IPS-18c (cell line): ENCODE data around the gene PALD1.

Source experiments
- H3K4me3 ChIP-seq: 2 replicates; pipeline ENCODE4 v1.7.0; 2013; ENCODE audit warnings: low read depth, mild to moderate bottlenecking, low read length, moderate library complexity; ENCODE audit not compliant: insufficient read depth
- H3K9me3 ChIP-seq: one replicate; pipeline ENCODE4 v1.6.1; 2013; ENCODE audit warnings: mild to moderate bottlenecking, low read length, moderate library complexity; ENCODE audit not compliant: control insufficient read depth, insufficient read depth

Gene PALD1

DNA sequence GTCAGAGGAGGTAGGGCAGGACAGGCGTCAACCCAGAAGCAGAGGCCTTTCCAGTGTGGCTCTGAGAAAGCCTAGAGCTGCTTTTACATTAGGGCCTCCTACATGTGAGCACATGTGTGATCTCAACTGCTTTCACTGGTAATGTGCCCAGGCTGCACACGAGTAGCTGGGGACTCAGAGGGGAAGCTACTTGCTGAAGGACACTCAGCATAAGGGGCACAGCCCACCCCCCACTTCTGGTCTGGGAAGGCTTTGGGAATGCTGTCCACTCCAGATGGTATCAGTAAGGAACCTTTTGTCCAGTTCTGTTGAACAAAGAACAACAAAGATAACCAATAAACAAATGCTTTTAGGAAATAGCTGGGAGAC is 105.1 kb downstream of the PALD1 start:
- Histone ChIP-seq H3K4me3 (no peak overlapping the region), H3K9me3 (no peaks in the 10 kb centered on the region)

DNA sequence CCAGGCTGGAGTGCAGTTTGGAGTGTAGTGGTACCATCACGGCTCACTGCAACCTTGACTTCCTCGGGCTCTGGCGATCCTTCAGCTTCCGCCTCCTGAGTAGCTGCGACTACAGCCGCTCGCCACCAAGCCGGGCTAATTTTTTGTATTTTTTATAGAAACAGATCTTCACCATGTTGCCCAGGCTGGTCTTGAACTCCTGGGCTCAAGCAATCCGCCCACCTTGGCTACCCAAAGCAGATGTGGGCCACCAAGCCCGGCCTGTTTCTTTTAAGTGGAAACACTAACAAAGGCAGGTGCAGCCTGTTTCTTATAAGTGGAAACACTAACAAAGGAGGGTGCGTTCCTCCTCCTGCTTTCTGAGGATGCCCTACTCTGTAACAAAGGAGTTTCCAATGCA is 105.8 kb downstream of the PALD1 start:
- Histone ChIP-seq H3K9me3 (no peaks in the 10 kb centered on the region), H3K4me3 (no peak overlapping the region)

DNA sequence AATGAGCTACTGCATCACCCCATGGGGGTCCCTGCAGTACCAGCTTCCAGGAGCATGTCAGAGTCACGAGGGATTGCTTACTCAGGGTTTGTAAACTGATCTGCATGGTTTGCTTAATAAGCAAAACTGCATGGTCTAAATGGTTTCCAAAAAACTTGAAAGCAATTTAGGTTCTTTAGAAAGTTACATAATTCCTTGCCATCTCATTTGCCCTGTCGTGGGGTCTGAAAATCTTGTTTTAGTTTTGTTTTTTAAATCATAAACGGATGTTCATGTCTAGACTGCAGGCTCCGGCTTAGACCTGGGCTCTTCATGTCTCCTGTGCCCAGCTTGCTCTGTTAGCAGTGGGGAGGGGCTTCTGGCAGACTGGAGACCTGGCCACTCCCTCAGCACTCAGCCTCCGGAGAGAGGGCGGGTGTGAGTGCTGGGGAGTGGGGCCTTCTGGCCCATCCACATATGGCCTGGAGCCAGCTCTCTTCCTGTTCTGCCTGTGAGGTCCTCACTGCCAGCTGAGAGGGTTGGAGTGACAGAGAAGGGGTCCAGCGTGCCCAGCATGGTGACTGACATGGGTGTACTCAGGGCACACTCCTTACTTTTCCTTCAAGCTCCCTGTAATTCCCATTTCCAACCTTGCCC is 106.5 kb downstream of the PALD1 start:
- H3K4me3 ChIP-seq: no peak overlapping the region

DNA sequence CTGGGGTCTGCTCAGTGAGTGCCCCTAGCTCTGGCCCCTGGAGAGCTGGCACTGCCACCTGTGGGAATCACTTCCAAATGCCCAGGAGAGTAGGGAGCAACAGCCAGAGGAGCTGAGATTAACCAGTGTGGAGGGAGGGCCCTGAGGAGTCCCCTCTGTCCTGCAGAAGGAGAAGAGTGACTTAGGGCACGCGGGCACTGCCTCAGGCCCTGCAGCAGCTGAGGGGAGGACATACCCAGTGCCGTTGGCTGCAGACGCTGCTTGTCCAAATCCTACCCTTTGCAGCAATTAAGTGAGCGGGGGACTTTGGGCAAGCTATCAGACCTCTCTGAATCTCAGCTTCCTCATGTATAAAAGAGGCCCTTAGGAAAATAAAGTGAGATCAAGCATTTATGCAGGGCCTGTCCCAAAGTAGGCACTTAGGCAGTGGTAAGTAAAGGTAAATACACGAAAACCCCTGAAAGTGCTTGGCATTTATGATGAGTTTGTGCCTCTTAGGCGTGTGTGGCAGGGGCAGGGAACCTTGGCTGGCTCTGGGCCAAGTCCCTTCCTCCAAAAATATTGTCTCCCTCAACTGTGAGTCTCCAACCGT is 107.1 kb downstream of the PALD1 start:
- H3K9me3 ChIP-seq: no peaks in the 10 kb centered on the region
- no peak overlapping the region for H3K4me3 ChIP-seq

More for the DNA sequence above, 106.5 kb downstream of the PALD1 start:
- H3K9me3 ChIP-seq: no peaks in the 10 kb centered on the region

DNA sequence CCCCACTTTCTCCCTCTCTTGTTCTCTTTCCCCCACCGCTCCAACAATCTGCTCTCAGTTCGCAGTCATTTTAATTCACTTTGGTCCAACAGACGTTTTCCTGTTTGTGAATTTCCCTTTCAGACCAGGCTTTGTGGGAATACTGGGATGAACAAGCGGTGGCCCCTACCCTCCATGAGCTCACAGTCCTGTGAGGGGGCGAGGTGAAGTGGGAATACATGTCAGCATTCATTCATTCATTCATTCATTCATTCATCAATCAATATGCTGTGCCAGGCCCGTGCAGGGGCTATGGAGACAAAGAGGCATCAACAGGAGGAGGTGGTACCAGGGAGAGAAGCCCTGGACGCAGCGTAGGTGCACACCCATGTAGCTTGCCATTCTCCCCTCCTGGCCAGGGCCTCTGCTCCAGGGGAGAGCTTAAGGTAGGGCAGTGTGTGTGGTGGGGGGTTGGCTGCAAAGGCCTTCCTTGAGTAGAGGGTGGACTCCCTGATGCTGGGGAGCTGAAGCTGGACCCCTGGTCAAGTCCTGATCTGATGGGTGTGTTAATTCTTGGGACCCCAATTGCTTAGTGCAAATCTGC is 107.9 kb downstream of the PALD1 start:
- Histone ChIP-seq H3K9me3 (no peaks in the 10 kb centered on the region), H3K4me3 (no peak overlapping the region)

DNA sequence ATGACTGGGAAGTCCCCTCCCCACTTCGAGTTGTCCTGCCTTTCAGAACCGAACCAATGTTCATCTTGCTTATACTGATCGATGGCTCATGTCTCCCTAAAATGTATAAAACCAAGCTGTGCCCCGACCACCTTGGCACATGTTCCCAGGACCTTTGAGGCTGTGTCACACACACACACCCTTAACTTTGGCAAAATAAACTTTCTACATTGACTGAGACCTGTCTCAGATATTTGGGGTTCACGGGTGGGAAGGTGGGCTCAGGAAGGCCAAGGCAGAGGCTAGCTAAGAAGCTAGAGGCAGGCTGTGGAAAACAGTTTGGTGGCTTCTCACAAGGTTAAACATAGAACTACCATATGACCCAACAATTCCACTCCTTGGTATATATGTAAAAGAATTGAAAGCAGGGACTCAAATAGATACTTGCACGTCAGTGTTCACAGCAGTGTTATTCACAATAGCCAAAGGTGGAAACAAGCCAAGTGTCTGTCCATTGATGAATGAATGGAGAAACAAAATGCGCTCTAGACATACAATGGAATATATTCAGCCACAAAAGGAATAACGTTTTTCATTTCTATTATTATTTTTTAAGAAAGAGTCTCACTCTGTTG is 108.6 kb downstream of the PALD1 start:
- Histone ChIP-seq H3K9me3 (no peaks in the 10 kb centered on the region), H3K4me3 (no peak overlapping the region)

DNA sequence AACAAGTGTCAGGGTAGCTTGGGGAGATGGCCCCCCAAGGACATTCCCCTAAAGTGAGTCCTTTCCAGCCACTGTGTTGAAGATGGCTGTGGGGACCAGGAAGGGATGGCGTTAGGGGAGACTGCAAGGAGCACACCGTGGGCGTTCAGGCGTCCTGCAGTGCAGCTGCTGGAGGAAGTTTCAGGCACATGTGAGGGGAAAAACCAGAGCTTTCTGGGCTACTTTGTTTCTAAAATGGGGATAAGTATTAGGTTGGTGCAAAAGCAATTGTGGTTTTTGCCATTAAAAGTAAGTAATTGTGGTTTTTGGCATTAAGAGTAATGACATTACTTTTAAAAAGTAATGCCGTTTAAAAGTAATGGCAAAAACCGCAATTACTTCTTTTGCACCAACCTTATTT is 109.7 kb downstream of the PALD1 start:
- H3K9me3 ChIP-seq: no peaks in the 10 kb centered on the region

DNA sequence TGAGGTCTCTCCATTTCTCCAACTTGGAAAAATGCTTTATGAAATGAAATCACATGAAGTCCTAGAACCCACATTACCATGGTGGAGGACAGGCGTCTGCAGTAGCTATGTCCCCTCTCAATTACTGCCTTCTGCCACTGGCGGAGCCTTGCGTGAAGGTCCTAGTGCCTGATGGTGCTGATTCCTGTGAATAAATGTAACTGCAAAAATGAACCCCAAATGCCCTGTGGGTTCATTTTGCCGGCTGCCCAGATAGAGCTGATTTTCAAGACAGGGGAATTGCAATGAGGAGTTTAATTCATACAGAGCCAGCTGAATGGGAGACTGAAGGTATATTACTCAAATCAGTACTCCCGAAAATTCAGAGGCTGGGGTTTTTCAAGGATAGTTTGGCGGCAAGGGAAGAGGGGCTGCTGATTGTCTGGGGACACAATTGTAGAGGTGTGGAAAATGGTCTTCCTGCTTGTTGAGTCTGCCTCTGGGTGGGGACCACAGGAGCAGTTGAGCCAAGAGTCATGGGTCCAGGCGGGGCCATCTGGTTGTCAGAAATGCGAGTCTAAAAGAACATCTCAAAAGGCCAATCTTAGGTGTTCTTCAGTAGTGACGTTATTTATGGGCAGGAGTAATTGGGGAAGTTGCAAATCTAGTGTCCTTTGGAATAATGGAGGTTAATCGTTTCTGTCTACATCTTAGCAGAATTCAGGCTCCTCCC is 110.4 kb downstream of the PALD1 start:
- Histone ChIP-seq H3K9me3 (no peaks in the 10 kb centered on the region), H3K4me3 (no peak overlapping the region)

More for the DNA sequence above, 109.7 kb downstream of the PALD1 start:
- H3K4me3 ChIP-seq: no peak overlapping the region

DNA sequence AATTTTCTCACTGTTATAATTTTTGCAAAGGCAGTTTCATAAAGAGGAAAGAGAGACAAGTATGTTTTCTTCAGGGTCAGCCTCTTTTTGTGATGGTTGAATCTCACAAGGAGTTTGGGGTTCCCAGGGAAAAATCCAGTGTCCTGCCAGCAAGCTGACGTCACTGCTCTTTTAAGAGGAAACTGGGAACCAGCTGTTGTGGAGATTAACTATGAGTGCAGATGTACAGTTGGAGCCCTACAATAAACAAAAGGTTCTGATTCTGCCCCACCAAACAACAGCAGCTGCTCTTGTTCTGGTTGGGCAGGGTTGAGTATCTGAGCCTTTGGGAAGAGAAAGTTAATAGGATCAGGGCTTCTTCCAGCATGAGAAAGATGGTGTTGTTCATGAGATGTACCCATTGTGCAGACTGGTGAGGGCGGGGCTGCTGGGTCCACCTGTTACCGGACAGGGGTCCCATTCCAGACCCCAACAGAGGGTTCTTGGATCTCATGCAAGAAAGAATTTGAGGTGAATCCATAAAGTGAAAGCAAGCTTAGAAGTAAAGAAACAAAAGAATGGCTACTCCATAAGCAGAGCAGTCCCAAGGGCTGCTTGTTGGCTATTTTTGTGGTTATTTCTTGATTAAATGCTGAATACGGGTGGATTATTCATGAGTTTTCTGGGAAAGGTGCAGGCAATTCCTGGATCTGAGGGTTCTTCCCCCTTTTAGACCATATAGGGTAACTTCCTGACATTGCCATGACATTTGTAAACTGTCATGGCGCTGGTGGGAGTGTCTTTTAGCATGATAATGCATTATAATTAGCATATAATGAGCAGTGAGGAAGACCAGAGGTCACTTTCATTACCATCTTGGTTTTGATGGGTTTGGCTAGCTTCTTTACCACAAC is 111.4 kb downstream of the PALD1 start:
- H3K4me3 ChIP-seq: no peak overlapping the region

DNA sequence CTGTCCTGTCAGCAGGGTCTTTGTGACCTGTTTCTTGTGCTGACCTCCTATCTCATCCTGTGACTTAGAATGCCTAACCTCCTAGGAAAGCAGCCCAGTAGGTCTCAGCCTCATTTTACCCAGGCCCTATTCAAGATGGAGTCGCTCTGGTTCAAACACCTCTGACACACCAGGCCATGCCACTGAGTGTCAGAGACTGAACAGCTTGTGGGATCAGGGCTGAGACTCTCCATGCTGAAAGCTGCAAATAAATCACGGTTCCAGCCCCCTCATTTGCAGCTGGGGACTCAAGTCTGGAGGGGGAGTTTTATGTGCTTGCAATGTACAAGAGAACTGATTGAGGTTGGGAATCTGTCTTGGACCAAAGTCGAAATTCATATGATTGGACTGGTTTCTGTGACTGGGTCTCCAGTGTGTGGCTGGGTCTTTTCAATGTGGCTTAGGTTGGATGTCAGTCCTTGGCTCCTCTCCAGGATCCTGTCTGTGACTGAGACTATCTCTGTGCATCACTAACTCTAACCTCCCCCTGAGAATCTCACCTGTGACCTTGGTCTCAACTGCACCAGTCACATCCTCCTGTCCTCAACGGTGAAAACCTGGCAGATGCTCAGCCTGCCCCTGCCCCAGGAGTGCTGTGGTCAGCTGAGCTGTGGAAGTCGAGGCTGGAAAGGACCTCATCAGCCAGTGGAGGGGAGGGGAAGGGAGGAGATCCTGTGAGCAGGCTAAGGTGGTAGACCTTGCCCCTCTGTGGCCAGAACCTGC is 112.3 kb downstream of the PALD1 start:
- Histone ChIP-seq H3K4me3 (no peak overlapping the region), H3K9me3 (no peaks in the 10 kb centered on the region)

More for the DNA sequence above, 111.4 kb downstream of the PALD1 start:
- no peaks in the 10 kb centered on the region for H3K9me3 ChIP-seq

DNA sequence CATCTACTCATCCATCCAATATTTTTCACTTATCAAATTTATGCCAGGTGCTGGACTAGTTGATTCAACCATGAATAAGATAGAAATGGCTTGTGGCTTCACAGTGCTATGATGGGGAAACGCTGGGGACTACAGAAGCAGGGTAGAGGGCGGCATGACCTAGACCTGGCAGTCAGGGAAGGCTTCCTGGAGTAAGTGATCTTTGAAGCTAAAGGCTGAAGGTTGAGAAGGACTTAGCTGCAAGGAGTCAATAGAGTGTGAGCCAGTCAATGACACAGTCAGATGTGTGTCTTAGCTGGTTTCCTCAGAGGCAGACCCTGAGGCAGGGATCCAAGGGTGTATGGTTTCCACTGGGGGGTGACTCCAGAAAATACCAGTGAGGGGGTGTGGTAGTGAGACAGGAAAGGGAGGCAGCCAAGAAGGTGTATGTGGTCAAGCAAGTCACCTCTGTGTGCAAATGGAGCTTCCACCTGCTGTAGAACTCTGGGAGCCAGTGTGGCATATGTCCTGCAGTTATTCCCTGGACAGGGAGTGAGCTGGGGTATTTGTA is 113.7 kb downstream of the PALD1 start:
- no peak overlapping the region for H3K4me3 ChIP-seq
- no peaks in the 10 kb centered on the region for H3K9me3 ChIP-seq

DNA sequence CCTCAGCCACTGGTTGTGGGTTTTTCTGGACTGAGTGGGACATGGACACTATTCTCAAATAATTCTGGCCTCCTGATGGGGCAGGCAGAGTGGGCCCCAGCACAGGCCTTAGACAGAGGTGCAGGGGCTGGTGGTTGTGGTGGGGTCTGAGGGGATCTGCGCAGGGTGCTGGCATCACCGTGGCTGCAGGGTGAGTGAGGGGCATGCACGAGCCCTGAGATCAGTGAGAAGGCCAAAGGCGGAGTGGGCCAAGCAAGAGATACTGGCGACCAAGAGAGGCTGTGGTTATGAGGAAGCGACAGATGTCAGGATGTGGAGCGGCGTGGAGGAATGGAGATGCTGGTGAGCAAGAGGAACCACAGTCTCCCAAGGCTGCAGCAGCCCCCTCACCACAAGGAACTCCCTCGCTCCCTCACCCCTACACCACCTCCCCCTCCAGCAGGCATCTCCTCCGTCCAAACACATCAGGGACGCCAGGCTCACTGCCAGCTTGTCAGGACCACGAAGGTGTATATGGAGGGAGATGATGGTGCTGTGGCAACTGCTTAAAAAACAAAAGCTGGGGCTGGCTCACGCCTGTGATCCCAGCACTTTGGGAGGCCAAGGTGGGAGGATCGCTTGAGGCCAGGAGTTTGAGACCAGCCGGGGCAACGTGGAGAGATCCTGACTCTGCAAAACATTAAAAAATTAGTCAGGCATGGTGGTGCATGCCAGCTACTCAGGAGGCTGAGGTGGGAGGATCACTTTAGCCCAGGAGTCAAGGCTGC is 114.4 kb downstream of the PALD1 start:
- Histone ChIP-seq H3K4me3 (no peak overlapping the region), H3K9me3 (no peaks in the 10 kb centered on the region)

DNA sequence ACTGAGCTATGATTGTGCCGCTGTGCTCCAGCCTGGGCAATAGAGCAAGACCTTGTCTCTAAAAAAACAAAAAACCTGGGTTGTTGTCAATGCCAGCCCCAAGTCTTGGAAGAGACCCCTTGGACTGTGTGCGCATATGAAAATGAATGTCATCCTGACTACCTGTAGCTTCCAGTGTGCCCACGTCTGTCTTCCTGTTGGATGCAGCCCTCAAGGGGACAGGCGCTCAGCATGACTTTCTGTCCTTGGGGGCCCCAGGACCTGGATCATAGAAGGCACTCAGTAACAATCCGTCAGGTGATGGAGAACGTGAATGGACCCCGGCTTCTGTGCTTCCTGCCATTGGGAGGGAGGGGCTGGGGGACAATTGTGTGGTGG is 114.9 kb downstream of the PALD1 start:
- Histone ChIP-seq H3K4me3 (no peak overlapping the region), H3K9me3 (no peaks in the 10 kb centered on the region)

DNA sequence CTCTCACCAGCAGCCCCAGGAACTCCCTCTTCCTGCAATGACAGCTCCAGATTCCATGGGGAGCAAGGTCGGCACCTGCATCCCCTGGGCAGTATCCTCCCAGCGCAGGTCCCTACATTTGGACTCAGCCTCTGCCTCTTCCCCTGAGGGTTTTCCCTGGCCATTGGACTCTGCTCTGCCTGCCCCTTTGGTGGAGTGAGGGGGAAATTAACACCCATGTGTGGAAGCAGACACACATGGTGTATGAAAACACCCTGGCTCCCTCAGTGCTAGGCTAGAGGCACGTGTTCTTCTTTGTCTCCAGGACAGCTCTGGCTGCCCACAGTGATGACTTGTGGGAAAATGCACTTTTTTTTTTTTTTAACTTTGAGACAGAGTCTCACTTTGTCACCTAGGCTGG is 115.6 kb downstream of the PALD1 start:
- peaks cover 1% of the 10 kb centered on the region for H3K9me3 ChIP-seq

DNA sequence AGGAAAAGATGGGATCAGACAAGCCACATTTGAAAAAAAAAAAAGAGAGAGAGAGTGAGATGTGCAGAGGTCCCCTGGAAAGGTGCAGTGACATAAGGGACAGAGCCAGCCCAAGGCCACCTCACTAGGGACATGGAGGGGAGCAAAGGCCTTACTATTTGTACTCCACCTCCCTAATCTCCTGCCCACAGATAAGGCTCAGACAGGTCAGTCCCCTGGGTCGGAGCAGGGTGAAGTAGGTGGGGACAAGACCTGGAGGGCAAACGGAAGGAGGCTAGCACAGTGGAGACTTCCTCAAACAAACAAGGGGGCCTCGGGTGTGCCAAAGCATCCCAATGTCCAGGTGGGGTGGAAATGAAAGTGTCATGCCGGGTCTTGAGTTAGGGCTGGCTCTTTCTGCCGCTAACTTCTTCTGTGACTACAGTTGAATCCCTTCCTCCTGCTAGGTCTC is 117.0 kb downstream of the PALD1 start:
- H3K4me3 ChIP-seq: no peak overlapping the region
- peaks cover 2% of the 10 kb centered on the region for H3K9me3 ChIP-seq

More for the DNA sequence above, 115.6 kb downstream of the PALD1 start:
- no peak overlapping the region for H3K4me3 ChIP-seq
